ENCODE data around the gene LINGO4.

Gene LINGO4

DNA sequence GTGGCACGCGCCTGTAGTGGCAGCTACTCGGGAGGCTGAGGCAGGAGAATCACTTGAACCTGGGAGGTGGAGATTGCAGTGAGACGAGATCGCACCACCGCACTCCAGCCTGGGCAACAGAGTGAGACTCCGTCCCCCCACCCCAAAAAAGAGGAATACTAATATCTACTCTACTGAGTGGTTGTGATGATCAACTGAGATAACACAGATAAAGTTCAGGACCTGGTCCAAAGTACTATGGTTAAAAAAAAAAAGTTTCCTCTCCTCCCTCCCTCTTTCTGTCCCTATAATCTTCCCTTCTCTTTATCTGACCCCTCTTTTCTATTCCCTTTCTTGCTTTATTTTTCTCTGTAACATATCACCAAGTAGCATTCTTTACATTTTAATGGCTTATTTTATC is 30.4 kb upstream of the LINGO4 start (continued):
- TF ChIP-seq, protein P1, sequence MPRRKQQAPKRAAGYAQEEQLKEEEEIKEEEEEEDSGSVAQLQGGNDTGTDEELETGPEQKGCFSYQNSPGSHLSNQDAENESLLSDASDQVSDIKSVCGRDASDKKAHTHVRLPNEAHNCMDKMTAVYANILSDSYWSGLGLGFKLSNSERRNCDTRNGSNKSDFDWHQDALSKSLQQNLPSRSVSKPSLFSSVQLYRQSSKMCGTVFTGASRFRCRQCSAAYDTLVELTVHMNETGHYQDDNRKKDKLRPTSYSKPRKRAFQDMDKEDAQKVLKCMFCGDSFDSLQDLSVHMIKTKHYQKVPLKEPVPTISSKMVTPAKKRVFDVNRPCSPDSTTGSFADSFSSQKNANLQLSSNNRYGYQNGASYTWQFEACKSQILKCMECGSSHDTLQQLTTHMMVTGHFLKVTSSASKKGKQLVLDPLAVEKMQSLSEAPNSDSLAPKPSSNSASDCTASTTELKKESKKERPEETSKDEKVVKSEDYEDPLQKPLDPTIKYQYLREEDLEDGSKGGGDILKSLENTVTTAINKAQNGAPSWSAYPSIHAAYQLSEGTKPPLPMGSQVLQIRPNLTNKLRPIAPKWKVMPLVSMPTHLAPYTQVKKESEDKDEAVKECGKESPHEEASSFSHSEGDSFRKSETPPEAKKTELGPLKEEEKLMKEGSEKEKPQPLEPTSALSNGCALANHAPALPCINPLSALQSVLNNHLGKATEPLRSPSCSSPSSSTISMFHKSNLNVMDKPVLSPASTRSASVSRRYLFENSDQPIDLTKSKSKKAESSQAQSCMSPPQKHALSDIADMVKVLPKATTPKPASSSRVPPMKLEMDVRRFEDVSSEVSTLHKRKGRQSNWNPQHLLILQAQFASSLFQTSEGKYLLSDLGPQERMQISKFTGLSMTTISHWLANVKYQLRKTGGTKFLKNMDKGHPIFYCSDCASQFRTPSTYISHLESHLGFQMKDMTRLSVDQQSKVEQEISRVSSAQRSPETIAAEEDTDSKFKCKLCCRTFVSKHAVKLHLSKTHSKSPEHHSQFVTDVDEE (CRISPR knock-in tag; IDR thresholded peaks at IDR 0.05) = no peak

- no peak for ATAC-seq
- TF ChIP-seq SNAI2 (CRISPR knock-in tag; IDR thresholded peaks at IDR 0.05) = no peak
- no peak for TF ChIP-seq ZFP30 (CRISPR knock-in tag; IDR thresholded peaks at IDR 0.05)
- TF ChIP-seq, protein P1 (CRISPR knock-in tag; IDR thresholded peaks at IDR 0.05) = no peak
- no peak for TF ChIP-seq ZC3H10 (CRISPR knock-in tag; IDR thresholded peaks at IDR 0.05)
- TF ChIP-seq ZNF70 (CRISPR knock-in tag; IDR thresholded peaks at IDR 0.05) = no peak
- no peak for TF ChIP-seq TCF4 (CRISPR knock-in tag; IDR thresholded peaks at IDR 0.05; ENCODE audit: borderline replicate concordance)
- no peak for TF ChIP-seq CSRNP3 (CRISPR knock-in tag; IDR thresholded peaks at IDR 0.05)
- TF ChIP-seq PPARA (CRISPR knock-in tag; IDR thresholded peaks at IDR 0.05; ENCODE audit: borderline replicate concordance) = no peak
- no peak for TF ChIP-seq TOX (CRISPR knock-in tag; IDR thresholded peaks at IDR 0.05; ENCODE audit: borderline replicate concordance)
- TF ChIP-seq, protein P2, sequence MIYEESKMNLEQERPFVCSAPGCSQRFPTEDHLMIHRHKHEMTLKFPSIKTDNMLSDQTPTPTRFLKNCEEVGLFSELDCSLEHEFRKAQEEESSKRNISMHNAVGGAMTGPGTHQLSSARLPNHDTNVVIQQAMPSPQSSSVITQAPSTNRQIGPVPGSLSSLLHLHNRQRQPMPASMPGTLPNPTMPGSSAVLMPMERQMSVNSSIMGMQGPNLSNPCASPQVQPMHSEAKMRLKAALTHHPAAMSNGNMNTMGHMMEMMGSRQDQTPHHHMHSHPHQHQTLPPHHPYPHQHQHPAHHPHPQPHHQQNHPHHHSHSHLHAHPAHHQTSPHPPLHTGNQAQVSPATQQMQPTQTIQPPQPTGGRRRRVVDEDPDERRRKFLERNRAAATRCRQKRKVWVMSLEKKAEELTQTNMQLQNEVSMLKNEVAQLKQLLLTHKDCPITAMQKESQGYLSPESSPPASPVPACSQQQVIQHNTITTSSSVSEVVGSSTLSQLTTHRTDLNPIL (CRISPR knock-in tag; IDR thresholded peaks at IDR 0.05; ENCODE audit: low read depth) = no peak
- TF ChIP-seq, protein P3, sequence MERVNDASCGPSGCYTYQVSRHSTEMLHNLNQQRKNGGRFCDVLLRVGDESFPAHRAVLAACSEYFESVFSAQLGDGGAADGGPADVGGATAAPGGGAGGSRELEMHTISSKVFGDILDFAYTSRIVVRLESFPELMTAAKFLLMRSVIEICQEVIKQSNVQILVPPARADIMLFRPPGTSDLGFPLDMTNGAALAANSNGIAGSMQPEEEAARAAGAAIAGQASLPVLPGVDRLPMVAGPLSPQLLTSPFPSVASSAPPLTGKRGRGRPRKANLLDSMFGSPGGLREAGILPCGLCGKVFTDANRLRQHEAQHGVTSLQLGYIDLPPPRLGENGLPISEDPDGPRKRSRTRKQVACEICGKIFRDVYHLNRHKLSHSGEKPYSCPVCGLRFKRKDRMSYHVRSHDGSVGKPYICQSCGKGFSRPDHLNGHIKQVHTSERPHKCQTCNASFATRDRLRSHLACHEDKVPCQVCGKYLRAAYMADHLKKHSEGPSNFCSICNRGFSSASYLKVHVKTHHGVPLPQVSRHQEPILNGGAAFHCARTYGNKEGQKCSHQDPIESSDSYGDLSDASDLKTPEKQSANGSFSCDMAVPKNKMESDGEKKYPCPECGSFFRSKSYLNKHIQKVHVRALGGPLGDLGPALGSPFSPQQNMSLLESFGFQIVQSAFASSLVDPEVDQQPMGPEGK (CRISPR knock-in tag; IDR thresholded peaks at IDR 0.05; ENCODE audit: borderline replicate concordance) = no peak
Observed at GRCh38 chr1:151834239-151834638, 29.0 kb upstream of the LINGO4 start.

GRCh38 chr1:151833172-151833900 is 28.1 kb upstream of the LINGO4 start:
- no peak for ATAC-seq
- TF ChIP-seq, protein P4, sequence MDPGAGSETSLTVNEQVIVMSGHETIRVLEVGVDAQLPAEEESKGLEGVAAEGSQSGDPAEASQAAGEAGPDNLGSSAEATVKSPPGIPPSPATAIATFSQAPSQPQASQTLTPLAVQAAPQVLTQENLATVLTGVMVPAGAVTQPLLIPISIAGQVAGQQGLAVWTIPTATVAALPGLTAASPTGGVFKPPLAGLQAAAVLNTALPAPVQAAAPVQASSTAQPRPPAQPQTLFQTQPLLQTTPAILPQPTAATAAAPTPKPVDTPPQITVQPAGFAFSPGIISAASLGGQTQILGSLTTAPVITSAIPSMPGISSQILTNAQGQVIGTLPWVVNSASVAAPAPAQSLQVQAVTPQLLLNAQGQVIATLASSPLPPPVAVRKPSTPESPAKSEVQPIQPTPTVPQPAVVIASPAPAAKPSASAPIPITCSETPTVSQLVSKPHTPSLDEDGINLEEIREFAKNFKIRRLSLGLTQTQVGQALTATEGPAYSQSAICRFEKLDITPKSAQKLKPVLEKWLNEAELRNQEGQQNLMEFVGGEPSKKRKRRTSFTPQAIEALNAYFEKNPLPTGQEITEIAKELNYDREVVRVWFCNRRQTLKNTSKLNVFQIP (CRISPR knock-in tag; IDR thresholded peaks at IDR 0.05; ENCODE audit: borderline replicate concordance, low read depth) = no peak
- TF ChIP-seq PPARA (CRISPR knock-in tag; IDR thresholded peaks at IDR 0.05; ENCODE audit: borderline replicate concordance) = no peak
- no peak for TF ChIP-seq ZFP3 (CRISPR knock-in tag; IDR thresholded peaks at IDR 0.05)
- TF ChIP-seq ZNF8 (CRISPR knock-in tag; IDR thresholded peaks at IDR 0.05) = no peak
- no peak for TF ChIP-seq OSR1 (CRISPR knock-in tag; IDR thresholded peaks at IDR 0.05)
- TF ChIP-seq, protein P1 (CRISPR knock-in tag; IDR thresholded peaks at IDR 0.05) = no peak
- TF ChIP-seq CSRNP3 (CRISPR knock-in tag; IDR thresholded peaks at IDR 0.05) = no peak
- no peak for TF ChIP-seq ZFP30 (CRISPR knock-in tag; IDR thresholded peaks at IDR 0.05)
- TF ChIP-seq ZNF70 (CRISPR knock-in tag; IDR thresholded peaks at IDR 0.05) = no peak
- no peak for TF ChIP-seq ESRRG (CRISPR knock-in tag; IDR thresholded peaks at IDR 0.05)
- no peak for TF ChIP-seq TOX (CRISPR knock-in tag; IDR thresholded peaks at IDR 0.05; ENCODE audit: borderline replicate concordance)
- no peak for TF ChIP-seq ZC3H10 (CRISPR knock-in tag; IDR thresholded peaks at IDR 0.05)
- no peak for TF ChIP-seq ZNF565 (CRISPR knock-in tag; conservative IDR thresholded peaks at IDR 0.05; ENCODE audit: low read depth)
